HG02763 (cell line): ENCODE data around the gene CPA5.
A peak's percentile ranks its signal among the peaks of the same experiment; 100 is the strongest.
"Not testable (repeated sequence)": the region's sequence is repeated elsewhere in the genome, so short reads cannot be mapped to it uniquely, and the experiment has no call there.

Experiments used
- ATAC-seq: cut with Tn5 transposase; IDR thresholded peaks from one replicate; pipeline ENCODE4 v1.9.1; 2021; ENCODE audit warnings: mild to moderate bottlenecking, moderate library complexity; ENCODE audit not compliant: unreplicated experiment

CPA5 gene

DNA sequence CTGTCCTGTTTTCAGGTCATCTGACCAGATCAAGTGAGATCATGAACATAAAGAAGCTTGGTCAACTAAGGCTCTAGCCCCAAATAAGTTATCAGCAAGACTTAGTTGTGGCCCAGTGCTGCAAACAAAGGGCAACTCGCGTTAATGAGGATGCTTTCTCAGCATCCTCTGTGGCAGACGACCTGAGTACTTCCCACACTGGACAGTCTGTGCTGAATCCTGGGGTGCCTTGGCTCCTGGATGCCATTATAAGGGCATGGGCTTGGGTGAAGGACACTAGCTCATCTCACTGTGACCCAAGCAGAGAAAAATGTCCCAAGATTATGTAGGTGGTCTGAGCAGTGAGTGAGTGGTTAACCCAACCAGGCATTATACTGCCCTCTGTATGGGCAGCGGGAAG, 13.9 kb downstream of the CPA5 start:
- ATAC-seq: no peak

DNA sequence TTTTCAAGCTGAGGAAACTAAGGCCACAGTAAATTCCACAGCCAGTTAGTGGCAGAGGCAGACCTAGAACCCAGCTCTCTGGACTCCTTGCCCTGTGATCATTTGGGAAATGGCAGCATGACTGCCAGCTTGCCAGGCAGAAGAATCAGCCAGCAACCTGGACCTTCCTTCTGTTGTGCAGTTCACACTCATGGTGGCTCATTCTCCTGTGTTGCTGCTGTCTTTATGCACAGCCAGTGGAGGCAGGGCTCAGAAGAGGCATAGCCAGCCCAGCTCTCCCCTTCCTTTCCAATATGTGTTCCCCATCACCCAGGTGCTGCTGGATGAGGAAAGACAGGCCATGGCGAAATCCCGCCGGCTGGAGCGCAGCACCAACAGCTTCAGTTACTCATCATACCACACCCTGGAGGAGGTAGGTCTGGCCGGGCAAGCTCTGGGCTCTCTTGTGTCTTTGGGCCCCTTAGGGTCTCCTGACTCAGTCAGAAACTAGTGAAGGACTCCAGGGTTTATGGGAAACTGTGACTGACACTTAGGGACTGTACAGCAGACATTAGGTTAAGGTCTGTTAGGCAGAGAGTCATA, 14.8 kb downstream of the CPA5 start:
- no peak for ATAC-seq

DNA sequence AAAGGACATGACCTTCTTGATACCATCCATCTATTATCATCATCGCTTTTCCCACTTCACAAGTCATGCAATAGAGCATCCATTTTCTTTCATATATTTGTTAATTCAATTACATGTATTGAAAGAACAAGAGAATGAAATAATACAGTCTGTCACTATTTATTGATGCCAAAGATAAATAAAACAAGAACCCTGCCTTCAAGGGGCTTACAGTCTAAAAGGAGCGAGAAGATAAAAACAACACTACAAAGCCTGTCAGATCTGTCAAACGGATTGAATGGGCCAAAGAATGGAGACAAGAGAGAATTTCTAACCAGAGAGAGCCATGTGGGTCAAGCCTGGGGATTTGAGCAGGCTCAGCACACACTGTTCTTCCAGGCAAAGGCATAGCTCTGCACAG, 15.9 kb downstream of the CPA5 start:
- no peak for ATAC-seq

DNA sequence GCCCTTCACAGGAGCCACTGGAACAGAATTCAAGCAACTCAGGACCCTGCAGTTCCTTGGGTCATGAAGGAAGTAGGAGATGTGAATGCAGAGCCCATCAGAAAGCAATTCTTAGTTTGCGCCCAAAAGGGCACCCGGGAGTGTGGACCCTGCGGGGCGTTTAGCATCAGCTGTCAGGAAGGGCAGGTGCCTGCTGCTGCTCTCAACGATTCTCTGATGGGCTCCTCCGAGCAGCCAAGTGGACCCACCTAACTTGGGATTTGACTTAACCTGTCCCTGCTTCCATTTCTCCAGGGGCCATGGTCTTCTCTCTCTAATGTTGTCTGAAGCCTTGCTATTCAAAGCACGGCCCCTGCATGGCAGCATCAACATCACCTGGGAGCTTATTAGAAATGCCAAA, 17.1 kb downstream of the CPA5 start:
- ATAC-seq: no peak

DNA sequence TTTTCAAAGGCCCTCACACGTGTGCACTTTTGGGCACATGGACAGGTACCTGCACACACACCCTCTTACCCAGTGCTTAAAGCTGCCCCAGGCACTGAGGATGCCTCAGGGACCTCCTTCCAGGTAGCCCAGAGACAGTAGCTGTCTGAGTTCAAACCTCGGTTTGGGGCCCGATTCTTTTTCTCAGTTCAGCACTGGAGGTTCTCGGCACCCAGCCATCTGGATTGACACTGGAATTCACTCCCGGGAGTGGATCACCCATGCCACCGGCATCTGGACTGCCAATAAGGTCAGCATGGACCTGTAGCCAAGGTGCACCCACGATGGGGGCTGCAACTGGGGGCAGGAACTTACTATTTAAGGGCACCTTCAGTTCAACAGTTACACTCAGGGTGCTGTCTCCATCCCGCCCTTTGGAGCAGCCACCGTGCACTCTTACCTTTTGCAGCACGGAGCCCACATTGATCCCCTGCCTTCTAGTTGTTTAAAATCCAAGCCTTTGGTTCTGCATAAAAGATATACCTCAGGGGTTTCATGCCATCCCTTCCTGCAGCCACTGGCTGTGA, 17.7 kb downstream of the CPA5 start:
- no peak for ATAC-seq

DNA sequence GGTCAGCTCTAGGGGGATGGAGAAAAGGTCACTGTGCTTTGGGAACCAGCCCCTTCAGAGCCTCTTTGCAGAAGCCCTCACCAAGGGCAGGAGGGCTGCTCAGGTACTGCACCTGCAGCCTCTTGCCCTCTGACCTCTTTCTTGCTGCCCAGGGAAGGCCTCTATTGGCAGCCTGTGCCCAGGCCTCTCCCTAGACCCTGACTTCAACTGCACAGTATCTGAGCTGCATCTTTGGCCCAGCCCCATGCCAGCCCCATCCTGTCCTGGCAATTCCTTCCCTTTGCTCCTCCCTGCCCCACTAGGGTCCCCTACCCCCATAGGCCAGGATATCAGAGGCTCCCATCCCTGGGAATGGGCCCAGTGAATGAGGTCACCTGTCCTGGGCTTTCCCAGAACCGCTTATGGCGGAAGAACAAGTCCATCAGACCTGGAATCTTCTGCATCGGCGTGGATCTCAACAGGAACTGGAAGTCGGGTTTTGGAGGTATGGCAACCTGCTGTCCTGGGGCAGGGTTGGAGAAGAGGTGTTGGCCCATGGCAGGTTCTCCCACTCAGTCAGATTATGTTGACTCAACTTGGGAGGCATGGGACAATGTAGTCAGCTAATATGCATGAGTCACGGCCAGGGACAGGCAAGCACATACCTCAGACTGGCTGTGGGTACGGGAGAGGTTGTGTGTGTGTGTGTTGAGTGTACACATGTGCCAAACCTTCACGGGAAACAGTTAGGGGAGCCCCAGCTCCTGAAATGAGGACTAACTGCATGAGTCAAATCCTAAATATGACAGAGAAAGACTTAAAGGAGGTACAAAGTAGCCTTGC, 18.6 kb downstream of the CPA5 start:
- no peak for ATAC-seq

DNA sequence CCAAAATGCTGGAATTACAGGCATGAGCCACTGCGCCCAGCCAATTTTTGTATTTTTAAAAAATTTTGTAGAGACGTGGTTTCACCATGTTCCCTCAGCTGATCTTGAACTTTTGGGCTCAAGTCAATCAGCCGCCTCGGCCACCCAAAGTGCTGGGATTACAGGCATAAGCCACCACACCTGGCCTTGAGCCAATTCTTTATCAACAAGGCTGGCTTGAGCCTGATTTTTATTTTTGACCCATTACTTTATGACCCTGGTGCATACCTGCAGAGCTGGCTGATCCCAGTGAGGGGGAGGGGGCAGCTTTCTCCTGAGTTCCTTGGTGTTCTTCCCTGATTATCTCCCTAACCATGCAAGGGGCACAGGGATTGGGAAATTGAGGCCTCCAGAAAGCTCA, 19.8 kb downstream of the CPA5 start:
- ATAC-seq: no peak

DNA sequence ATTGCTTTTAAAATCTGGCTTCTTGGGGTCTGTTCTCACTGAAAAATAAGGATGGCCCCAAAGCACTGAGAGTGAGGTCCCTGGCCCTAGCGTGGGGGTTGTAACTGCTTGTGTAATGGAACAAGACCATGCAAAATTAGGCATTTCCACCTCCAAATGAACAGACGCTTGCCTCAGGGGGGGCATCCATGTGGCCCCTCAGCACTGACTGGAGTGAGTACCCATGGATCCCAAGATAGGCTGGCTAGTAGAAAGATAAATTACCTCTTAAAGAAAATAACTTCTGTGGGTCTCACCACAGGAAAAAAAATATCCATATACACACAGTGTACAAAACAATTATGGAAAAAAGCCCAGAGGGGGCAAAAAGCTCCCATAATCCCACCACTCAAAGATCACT, 20.5 kb downstream of the CPA5 start:
- ATAC-seq: no peak

DNA sequence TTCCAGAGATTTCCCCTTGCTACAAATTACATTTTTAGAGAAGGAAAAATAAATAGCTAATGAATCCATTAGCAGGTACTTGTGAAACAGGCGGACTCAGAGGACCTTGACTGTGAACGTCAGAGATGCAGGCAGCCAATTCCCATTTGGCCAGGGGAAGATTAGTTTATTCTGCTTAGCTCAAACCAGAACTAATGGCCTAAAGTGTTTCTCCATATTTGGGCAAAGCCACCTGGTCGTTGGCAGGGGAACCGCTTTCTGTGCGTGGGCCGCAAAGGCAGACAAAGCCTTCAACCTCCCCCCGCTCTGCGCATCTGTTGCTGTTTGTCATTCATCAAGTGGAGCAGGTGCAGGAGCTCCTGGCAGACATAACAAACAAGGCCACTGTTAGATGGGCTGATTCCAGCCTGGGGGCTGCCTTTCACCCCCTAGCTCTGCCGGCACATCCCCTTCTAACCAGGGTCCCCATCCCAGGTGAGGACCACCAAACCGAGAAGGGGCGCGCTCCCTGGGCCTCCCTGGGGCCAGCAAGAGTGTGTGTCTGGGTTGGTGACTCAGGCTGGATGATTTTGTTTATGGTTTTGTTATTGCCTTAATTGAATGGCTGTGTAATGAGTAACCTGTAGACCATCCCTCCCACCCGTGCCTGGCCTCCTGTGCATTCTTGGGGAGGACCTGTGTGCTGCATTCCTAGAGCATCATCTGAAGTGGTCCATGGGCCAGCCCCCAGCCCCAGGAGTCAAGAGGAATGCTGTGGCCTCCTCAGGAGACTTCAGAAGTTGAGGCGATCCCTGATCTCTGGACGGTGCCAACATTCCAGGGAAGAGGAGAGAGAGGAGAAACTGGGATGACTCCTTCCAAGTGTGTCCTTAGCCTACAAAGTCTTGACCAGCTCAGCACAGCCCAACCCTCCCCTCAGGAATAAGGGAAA, 21.2 kb downstream of the CPA5 start:
- ATAC-seq: peak; percentile 74

DNA sequence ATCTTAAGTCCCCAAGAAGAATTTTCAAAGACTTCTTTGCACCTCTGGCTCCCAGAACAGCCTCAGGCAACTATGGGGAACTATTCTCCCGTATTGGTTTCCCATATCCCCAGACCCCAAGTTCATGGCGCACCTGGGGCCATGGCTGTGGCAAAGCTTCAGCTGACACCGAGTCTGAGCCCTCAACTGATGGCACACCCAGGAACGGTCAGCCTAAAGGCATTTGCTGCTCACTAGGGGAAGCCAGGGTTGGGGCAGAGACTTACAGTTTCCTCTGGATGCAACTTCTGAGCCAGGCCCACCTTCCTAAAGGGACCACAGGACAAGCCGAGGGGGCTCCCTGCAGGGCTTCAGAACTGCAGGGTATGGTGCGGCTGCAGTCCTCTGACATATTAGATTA, 21.9 kb downstream of the CPA5 start:
- ATAC-seq: no peak

DNA sequence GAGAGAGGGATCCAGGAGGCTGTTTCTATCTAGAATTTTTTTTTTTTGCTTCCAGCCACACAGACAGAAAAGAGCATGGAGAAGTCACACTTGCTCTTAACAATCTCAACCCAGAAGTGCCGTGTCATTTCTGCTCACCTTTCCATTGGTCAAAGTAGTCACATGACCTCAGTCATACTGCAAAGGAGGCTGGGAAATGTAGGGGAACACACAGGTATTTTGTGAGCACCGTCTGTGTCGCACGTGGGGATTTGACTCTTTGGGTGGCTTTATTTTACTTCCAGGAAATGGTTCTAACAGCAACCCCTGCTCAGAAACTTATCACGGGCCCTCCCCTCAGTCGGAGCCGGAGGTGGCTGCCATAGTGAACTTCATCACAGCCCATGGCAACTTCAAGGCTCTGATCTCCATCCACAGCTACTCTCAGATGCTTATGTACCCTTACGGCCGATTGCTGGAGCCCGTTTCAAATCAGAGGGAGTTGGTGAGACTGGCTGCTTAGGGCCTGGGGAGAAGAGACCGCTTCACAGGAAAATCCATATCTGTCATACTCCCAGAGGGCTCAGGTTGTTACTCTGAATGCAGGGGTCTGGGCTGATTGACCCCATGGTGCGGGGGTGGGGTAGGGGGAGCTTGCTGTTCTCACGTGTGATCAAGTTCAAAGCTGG, 22.6 kb downstream of the CPA5 start:
- ATAC-seq: no peak

DNA sequence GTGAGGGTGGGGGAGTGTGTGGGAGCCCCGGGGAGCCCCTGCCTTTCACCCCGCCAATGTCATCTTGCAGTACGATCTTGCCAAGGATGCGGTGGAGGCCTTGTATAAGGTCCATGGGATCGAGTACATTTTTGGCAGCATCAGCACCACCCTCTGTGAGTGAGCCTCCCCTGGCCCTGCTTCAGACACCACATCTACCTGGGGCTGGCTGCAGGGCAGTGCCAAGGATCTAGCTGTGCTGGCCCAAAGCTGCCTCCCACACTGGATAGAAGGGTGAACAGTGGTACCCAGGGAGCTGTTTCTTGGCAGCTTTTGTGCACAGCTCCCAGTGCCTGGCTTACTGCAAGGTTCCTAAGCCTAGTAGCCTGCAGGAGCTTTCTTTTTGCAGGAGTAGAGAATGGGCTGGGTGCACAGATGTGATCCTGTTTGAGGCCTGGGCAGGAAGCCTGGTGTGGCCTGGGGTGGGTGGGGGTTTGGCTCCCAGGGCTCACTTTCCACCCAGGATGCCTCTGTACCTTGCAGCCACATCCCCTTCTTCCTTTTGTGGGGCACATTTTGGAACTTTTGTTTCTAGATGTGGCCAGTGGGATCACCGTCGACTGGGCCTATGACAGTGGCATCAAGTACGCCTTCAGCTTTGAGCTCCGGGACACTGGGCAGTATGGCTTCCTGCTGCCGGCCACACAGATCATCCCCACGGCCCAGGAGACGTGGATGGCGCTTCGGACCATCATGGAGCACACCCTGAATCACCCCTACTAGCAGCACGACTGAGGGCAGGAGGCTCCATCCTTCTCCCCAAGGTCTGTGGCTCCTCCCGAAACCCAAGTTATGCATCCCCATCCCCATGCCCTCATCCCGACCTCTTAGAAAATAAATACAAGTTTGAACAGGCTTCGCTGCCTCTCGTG, 23.5 kb downstream of the CPA5 start:
- ATAC-seq: no peak

DNA sequence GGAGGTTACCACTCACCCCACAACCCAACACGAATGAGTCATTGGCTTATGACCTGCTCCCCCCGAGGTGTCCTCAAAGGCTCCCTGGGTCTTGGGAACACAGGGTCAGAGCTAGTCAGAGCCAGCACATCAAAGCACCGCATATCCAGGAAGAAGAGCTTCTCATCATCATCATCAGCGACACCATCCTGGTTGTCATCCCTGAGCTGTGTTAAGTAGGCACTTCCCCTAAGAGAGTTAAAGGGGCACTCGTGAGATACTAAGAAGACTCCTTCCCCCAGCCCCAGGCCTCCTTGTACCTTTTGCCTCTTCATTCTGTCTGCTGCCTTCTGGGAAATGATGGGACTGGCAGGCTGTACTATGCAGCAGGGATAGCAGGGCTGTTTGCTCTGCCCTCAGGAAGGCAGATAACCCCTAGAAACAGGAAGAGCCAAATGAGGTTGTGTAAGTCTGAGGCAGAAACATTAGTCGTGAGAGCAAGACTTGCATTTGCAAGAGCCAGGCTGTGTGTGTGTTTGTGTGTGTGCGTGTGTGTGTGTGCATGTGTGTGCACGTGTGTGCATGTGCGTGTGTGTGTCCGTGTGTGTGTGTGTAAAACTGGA, 24.6 kb downstream of the CPA5 start:
- no peak for ATAC-seq

DNA sequence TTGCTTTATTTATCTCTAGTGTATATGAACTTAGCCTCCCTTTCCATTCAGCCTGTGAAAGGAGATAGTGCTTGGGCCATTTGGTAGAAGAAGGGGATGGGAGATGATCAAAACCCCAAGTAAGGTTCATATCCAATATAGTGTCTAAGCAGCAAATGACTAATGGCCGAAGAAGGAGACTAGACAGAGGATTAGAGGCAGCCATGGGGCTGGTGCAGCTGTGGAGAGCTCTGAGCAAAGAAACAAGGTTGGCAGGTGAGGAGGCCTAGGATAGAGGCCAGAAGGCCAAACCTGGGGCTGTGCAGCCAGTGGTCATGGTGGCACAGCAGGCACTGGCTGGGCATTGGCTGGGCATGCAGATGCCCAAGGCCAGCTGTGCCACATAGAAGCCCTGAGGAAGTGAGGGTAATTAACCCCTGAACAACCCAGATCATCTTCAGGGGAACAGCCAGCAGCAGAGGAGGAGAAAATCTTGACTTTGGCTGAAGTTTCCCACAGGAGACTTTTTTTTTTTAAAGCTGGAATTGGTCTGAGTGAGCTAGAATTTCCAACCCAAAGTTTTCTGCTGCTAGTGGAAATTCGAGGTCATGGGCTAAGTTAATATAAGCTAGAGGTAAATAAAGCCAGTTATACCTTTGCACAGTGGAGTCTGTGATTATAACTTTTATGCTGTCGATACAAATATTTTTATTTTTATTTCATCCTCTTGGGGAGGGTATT, 25.4 kb downstream of the CPA5 start:
- ATAC-seq: no peak

DNA sequence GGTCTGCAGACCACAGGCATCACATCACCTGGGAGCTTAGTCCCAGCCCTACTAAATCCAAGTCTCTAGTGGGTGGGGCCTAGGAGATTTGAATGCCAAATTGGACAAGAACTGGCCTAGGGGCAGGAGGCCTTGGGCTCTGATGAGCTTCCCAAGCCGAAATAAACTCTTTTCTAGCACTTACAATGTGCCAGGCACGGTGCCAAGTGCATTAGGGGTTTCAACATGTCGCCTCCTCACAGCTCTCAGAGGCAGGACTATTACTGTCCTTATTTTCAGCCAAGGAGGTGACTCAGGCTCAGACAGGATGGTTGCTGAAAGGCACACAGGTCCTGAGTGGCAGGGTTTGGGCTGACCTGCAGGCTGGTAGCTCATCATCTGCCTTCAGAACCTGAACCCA, 26.4 kb downstream of the CPA5 start:
- ATAC-seq: no peak

DNA sequence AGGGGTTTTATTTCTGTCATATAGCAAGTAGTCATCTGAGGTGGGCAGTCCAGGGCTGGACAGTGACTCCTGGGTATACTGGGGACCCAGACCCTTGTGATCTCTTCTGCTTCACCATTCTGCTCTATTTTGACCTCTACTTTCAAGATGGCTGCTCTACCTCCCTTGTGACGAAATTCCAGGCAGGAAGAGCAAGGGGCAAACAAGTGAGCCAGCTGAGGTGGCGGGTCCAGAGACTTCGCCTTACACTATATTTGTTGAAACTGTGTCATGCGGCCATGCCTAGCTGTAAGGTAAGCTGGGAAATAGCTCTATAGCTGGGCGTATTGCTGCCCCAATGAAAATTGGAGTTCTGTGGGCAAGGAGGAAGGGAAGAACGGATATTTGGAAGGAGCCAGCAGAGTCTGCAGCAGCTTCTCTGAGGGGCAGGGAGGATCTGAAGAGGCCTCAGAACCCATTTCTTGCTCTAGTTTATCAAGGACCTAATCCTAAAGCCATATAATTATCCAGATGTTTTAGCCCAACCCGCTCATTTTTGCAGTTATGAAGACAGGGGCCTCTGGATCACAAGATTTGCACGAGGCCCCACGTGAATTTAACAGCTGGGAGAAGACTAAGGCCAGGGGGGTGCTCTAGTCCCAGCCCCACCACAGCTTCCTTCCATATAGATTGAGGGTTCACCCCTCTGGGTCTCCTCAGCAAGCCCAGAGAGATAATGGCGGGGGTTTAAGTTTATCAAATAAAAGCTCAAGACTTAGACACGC, 28.0 kb downstream of the CPA5 start:
- no peak for ATAC-seq

DNA sequence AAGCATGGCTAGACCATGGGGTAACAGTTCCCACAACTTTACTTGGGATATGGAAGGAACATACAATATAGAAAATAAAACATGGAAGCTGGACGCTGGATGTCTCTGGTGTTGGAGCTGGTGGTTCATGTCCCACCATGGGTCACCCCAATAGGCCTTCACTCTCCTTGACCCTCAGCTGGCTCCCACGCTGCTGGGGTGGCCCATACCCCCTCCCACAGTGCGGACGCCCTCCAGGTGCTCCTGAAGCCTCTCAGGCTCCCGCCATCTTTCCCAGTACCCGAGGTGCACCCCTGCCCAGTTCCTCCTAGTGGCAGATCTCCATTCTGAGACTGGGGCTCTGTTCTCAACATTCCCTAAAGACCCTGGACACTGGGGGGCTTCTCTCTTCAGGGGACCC, 29.9 kb downstream of the CPA5 start:
- ATAC-seq: no peak

DNA sequence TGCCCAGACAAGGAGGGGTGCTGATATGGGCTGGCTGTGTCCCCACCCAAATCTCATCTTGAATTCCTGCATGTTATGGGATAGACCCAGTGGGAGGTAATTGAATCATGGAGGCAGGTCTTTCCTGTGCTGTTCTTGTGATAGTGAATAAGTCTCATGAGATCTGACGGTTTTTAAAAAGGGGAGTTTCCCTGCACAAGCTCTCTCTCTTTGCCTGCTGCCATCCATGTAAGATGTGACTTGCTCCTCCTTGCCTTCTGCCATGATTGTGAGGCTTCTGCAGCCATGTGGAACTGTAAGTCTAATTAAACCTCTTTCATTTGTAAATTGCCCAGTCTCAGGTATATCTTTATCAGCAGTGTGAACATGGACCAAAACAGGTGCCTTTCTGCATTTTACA, 31.8 kb downstream of the CPA5 start:
- not testable (repeated sequence) for ATAC-seq
